Central memory CD8-positive, alpha-beta T cell (primary cell): ENCODE data around the gene CNIH1.
"Not testable (repeated sequence)": the region's sequence is repeated elsewhere in the genome, so short reads cannot be mapped to it uniquely, and the experiment has no call there.

Source experiments
- ATAC-seq: fragments of 150-1000 bp; cut with Tn5 transposase; replicated peaks from 2 replicates; pipeline ENCODE4 v1.10.0; 2022; ENCODE audit warnings: mild to moderate bottlenecking, moderate FRiP score, moderate number of reproducible peaks; ENCODE audit not compliant: poor library complexity, severe bottlenecking; ENCODE audit errors: extremely low read depth
- DNase-seq, 2 donors: peaks; one replicate each; pipeline ENCODE4 v3.0.0; 2021; ENCODE audit warnings: low spot score in 2 of 2
- H3K27ac Mint-ChIP-seq: one replicate; pipeline ENCODE4 v1.8.0; 2022; ENCODE audit warnings: low read depth, mild to moderate bottlenecking, moderate library complexity, mixed read lengths
- H3K27me3 Mint-ChIP-seq: one replicate; pipeline ENCODE4 v1.8.0; 2022; ENCODE audit warnings: mixed read lengths
- H3K36me3 Mint-ChIP-seq: one replicate; pipeline ENCODE4 v1.8.0; 2022; ENCODE audit warnings: mild to moderate bottlenecking, moderate library complexity, mixed read lengths; ENCODE audit not compliant: insufficient read depth
- H3K4me1 Mint-ChIP-seq: one replicate; pipeline ENCODE4 v1.8.0; 2022; ENCODE audit warnings: mixed read lengths
- H3K4me3 Mint-ChIP-seq: one replicate; pipeline ENCODE4 v1.8.0; 2022; ENCODE audit warnings: mild to moderate bottlenecking, moderate library complexity, mixed read lengths
- H3K9me3 Mint-ChIP-seq: one replicate; pipeline ENCODE4 v1.8.0; 2022; ENCODE audit warnings: mixed read lengths

Gene CNIH1

DNA sequence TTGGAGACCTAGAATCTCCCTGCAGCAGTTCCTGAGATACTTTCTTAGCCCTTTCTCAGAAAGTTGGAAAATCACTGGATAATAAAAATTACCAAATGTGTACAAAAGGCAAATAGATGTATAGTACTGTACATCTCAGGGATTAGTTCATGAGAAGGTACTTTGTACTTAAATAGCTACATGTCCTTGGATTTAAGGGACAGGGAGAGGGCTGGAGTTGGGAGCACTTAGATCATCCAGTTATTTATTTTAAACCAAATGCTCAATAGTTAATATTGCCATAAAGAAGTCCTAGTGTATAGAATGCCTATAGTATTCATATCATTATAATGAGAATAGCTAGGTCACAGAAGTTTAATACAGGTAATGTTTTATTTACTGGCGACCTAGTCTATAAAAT lies 31.0 kb downstream of the CNIH1 start:
- H3K36me3 Mint-ChIP-seq = peaks cover 4% of the 10 kb centered on the region
- ATAC-seq (no peak), DNase-seq (no peak)
- H3K27ac Mint-ChIP-seq = no peak overlapping the region
- no peaks in the 10 kb centered on the region for H3K4me1 Mint-ChIP-seq
- no peak overlapping the region for H3K4me3 Mint-ChIP-seq
- H3K9me3 Mint-ChIP-seq = no peaks in the 10 kb centered on the region
- H3K27me3 Mint-ChIP-seq = no peaks in the 10 kb centered on the region

DNA sequence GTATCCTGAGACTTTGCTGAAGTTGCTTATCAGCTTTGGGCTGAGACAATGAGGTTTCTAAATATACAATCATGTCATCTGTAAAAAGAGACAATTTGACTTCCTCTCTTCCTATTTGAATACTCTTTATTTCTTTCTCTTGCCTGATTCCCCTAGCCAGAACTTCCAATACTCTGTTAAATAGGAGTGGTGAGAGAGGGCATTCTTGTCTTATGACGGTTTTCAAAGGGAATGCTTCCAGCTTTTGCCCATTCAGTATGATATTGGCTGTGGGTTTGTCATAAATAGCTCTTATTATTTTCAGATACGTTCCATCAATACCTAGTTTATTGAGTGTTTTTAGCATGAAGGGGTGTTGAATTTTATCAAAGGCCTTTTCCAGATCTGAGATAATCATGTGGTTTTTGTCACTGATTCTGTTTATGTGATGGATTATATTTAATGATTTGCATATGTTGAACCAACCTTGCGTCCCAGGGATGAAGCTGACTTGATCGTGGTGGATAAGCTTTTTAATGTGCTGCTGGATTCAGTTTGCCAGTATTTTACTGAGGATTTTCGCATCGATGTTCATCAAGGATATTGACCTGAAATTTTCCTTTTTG lies 37.7 kb downstream of the CNIH1 start:
- not testable (repeated sequence) for H3K4me3 Mint-ChIP-seq, H3K4me1 Mint-ChIP-seq, H3K36me3 Mint-ChIP-seq, H3K27ac Mint-ChIP-seq, H3K9me3 Mint-ChIP-seq, H3K27me3 Mint-ChIP-seq, ATAC-seq, DNase-seq

DNA sequence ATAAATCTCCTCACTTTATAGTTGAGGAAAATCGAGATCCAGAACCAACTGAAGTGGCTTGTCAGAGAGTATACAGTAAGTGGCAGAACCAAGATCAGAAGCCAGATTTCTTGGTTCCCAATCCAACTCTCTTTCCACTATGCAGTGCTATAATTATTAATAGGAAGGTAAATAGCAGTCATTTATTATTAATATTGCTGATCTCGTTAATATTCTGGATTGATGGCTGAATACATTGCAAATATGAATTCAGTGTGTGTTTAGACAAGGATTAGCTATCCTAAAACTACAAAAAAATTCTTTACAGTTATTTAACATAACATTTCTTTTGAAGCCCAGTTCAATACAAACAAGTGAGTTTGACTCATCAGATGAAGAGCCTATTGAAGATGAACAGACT lies 41.6 kb downstream of the CNIH1 start:
- Mint-ChIP-seq H3K27ac (no peak overlapping the region), H3K4me1 (peaks cover 24% of the 10 kb centered on the region), H3K4me3 (peak overlapping the region; percentile 3)

DNA sequence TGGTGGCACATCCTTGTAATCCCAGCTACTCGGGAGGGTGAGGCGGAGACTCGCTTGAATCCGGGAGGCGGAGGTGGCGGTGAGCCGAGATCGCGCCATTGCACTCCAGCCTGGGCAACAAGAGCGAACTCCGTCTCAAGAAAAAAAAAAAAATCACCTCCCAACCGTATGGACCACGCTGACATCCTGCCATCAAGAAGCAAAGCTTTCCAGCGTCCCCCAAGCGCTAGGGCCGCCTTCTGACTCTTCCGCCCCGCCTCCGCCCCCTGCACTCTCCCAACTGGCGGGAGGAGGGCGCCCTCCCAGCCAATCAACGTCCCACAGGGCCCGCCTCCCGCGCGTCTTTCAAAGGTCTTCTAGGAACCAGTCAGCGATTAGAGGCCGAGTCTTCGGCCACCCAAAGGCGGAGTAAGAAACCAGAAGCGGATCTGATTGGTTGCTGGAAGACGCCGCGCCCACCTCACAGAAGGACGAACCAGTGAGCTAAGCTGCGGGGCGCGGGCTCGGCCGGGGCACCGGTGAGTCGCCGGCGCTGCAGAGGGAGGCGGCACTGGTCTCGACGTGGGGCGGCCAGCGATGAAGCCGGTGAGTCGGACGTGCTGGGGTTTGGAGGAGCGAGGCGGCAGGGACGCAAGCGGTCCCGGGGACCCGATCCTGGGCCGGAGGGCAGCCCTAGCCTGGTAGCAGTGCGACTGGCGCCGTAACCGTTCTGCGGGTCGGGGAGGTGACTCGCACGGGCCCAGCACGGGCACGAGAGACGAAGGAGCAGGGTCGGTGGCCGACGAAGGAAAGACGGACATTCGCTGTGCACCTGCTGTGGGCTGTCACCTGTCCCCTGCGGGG lies 44.5 kb downstream of the CNIH1 start, which contains the start of gene CDKN3:
Gene CDKN3 (plus strand): TSS at position 515 of the 843 bp plus-strand sequence. CDS start 62 bp downstream, at position 577.
- H3K36me3 Mint-ChIP-seq = peaks cover 8% of the 10 kb centered on the region
- DNase-seq = peak; percentile 96 to 97
- ATAC-seq = peak; percentile 95
- H3K4me3 Mint-ChIP-seq = peak within 1 kb of the TSS; percentile 84
- no peaks in the 10 kb centered on the region for H3K9me3 Mint-ChIP-seq
- peaks cover 4% of the 10 kb centered on the region for H3K27me3 Mint-ChIP-seq
- peaks cover 24% of the 10 kb centered on the region for H3K4me1 Mint-ChIP-seq
- peak within 1 kb of the TSS; percentile 2 for H3K27ac Mint-ChIP-seq

More for the DNA sequence above, 41.6 kb downstream of the CNIH1 start:
- Mint-ChIP-seq H3K36me3 (peaks cover 9% of the 10 kb centered on the region), H3K27me3 (no peaks in the 10 kb centered on the region), H3K9me3 (no peaks in the 10 kb centered on the region)
- ATAC-seq = no peak
- DNase-seq = no peak

DNA sequence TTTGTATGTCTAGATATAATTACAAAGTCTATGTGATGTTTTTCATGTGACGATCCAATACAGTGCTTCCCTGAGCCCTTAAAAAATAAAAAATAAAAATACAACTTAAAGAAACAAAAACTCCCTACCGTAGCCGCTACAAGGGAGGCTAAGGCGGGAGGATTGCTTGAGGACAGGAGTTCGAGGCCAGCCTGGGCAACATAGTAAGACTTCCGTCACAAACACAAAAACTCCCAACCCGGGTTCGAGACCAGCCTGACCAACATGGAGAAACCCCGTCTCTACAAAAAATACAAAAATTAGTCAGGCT lies 45.0 kb downstream of the CNIH1 start:
- H3K36me3 Mint-ChIP-seq = peaks cover 8% of the 10 kb centered on the region
- peak overlapping the region; percentile 84 for H3K4me3 Mint-ChIP-seq

DNA sequence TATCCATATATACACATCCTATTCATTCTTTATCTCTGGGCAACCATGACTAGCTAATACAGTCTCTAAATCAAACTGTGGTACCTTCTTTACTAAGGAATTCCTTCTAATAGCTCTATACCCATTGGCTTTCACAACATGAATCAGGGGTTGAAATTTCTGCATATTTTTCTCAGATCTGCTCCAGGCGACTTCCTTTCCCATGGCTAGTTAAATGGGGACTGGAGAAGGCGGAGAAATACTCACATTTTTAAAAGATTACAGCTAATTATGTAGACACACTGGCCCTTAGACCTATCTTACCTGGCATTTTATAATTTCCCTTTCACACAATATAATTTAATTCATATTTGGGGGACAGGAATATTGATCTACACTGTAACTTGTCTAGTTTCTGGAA lies 45.5 kb downstream of the CNIH1 start:
- Mint-ChIP-seq H3K4me3 (no peak overlapping the region), H3K4me1 (peaks cover 24% of the 10 kb centered on the region), H3K27me3 (peaks cover 14% of the 10 kb centered on the region), H3K36me3 (peaks cover 8% of the 10 kb centered on the region), H3K27ac (no peak overlapping the region), H3K9me3 (no peaks in the 10 kb centered on the region)
- no peak for DNase-seq
- no peak for ATAC-seq

More for the DNA sequence above, 45.0 kb downstream of the CNIH1 start:
- Mint-ChIP-seq H3K27me3 (peaks cover 9% of the 10 kb centered on the region), H3K9me3 (no peaks in the 10 kb centered on the region), H3K4me1 (peaks cover 24% of the 10 kb centered on the region), H3K27ac (peak overlapping the region; percentile 2)
- DNase-seq = no peak
- ATAC-seq = no peak

DNA sequence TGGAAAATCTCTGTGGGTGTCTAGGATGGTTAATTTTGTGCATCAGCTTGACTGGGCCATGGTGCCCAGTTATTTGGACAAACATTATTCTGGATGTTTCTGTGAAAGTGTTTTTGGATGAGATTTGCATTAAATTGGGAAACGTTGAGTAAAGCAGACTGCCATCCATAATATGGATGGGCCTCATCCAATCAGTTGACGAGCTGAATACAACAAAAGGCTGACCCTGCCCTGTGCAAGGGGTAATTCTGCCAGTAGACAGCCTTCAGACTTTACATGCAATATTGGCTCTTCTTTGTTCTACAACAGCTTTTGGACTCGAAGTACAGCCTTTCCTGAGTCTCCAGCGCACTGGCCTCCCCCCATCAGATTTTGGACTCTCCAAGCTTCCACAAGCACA lies 45.9 kb downstream of the CNIH1 start:
- Mint-ChIP-seq H3K4me1 (peaks cover 24% of the 10 kb centered on the region), H3K27ac (no peak overlapping the region), H3K9me3 (no peaks in the 10 kb centered on the region), H3K36me3 (peaks cover 8% of the 10 kb centered on the region), H3K27me3 (peaks cover 15% of the 10 kb centered on the region), H3K4me3 (no peak overlapping the region)
- DNase-seq = no peak
- ATAC-seq = no peak

DNA sequence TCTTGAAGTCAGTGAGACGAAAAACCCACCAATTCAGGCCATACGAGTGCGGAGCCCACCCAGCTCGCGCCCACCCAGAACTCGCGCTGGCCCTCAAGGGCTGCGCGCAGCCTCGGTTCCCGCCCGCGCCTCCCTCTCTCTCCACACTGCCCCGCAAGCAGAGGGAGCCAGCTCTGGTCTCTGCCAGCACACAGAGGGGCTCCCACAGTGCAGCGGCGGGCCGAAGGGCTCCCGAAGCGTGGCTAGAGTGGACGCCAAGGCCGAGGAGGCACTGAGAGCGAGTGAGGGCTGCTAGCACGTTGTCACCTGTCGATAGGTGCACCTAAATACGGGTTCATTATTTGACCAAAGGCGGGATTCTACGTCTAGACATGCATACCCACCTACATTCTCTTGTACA lies 46.6 kb downstream of the CNIH1 start:
- Mint-ChIP-seq H3K27me3 (peaks cover 15% of the 10 kb centered on the region), H3K4me1 (peaks cover 24% of the 10 kb centered on the region), H3K4me3 (no peak overlapping the region), H3K36me3 (peaks cover 8% of the 10 kb centered on the region), H3K9me3 (no peaks in the 10 kb centered on the region), H3K27ac (no peak overlapping the region)
- ATAC-seq = no peak
- no peak for DNase-seq

DNA sequence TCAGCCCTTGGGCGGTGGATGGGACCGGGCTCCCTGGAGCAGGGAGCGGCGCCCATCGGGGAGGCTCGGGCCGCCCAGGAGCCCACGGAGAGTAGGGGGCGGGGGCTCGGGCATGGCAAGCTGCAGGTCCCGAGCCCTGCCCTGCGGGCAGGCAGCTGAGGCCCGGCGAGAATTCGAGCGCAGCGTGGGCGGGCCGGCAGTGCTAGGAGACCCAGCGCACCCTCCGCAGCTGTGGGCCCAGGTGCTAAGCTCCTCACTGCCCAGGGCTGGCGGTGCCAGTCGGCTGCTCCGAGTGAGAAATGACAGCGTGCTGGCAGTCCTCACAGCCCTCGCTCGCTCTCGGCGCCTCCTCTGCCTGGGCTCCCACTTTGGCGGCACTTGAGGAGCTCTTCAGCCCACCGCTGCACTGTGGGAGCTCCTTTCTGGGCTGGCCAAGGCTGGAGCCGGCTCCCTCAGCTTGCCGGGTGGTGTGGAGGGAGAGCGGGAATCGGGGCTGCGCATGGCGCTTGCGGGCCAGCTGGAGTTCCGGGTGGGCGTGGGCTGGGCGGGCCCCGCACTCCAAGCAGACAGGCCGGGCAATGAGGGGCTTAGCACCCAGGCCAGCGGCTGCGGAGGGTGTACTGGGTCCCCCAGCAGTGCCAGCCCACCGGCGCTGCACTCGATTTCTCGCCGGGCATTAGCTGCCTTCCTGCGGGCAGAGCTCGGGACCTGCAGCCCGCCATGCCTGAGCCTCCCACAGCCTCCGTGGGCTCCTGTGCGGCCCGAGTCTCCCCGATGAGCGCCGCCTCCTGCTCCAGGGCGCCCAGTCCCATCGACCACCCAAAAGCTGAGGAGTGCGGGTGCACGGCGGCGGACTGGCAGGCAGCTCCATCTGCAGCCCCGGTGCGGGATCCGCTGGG lies 47.9 kb downstream of the CNIH1 start:
- H3K4me3 Mint-ChIP-seq, H3K27ac Mint-ChIP-seq, H3K9me3 Mint-ChIP-seq, ATAC-seq, H3K36me3 Mint-ChIP-seq, DNase-seq: not testable (repeated sequence)
- Mint-ChIP-seq H3K4me1 (peaks cover 13% of the 10 kb centered on the region), H3K27me3 (peaks cover 27% of the 10 kb centered on the region)

DNA sequence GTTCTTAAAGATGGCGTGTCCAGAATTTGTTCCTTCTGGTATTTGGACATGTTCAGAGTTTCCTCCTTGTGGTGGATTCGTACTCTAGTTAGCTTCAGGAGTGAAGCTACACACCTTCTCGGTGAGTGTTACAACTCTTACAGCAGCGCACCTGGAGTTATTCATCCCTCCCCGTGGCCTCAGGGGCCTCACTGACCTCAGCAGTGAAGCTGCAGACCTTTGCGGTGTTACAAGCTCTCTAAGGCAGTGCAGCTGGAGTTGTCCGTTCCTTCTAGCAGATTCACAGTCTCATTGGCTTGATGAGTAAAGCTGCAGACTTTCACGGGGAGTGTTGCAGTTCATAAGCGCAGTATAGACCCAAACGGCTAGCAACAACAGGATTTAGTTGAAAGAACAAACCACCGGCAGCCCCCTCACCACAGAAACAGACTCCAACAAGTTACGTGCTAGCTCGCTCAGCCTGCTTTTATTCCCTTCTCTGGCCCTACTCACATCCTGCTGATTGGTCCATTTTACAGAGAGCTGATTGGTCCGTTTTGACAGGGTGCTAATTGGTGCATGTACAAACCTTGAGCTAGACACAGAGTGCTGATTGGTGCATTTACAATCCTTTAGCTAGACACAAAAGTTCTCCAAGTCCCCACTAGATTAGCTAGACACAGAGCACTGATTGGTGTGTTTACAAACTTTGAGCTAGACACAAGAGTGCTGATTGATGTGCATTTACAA lies 48.9 kb downstream of the CNIH1 start:
- peaks cover 36% of the 10 kb centered on the region for H3K27me3 Mint-ChIP-seq
- no peak overlapping the region for H3K27ac Mint-ChIP-seq
- ATAC-seq (no peak), DNase-seq (no peak)
- H3K36me3 Mint-ChIP-seq = peaks cover 6% of the 10 kb centered on the region
- H3K9me3 Mint-ChIP-seq = no peaks in the 10 kb centered on the region
- peaks cover 6% of the 10 kb centered on the region for H3K4me1 Mint-ChIP-seq
- no peak overlapping the region for H3K4me3 Mint-ChIP-seq

DNA sequence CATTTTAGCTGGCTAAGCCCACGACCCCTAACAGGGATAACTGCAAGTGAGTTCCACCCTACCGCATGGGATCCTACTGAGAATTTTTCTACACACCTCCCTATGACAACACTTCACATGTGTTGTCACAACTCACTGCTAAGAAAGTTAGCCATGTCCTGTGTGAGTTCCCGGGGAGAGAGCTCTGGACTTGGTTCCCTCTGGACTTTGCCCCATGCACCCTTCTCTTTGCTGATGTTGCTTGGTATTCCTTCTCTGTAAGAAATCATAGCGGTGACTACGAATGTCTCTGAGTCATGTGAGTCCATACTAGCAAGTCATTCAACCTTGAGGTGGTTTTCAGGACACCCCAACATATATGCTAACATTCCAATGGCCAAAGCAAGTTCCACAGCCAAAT lies 53.8 kb downstream of the CNIH1 start:
- Mint-ChIP-seq H3K36me3 (no peaks in the 10 kb centered on the region), H3K4me1 (no peaks in the 10 kb centered on the region), H3K27ac (no peak overlapping the region), H3K9me3 (no peaks in the 10 kb centered on the region), H3K27me3 (peaks cover 44% of the 10 kb centered on the region), H3K4me3 (no peak overlapping the region)
- DNase-seq (no peak), ATAC-seq (no peak)

DNA sequence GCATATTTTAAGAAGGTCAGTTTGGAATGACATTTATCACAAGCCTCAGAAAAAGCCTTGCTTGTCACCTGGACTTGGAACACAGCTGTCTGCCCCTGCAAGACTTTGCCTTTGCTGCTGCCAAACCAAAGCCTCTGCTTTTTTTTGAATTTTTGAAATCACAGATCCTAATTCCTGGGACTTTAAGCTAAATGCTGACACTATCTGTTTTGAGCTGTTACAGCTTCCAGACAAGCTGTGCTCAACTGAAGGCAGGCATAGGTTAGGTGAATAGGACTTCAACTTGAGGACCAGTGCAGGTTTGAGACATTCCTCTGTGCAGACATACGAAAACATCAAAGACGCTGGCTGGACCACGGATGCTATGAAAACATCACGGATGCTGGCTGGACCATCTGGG lies 55.6 kb downstream of the CNIH1 start:
- ATAC-seq = no peak
- no peaks in the 10 kb centered on the region for H3K36me3 Mint-ChIP-seq
- no peak overlapping the region for H3K27ac Mint-ChIP-seq

More for the DNA sequence above, 55.6 kb downstream of the CNIH1 start:
- Mint-ChIP-seq H3K9me3 (no peaks in the 10 kb centered on the region), H3K4me1 (no peaks in the 10 kb centered on the region), H3K4me3 (no peak overlapping the region), H3K27me3 (peaks cover 34% of the 10 kb centered on the region)
- DNase-seq = no peak
